Measurements from ENCODE around the gene ABCD1.

DNA sequence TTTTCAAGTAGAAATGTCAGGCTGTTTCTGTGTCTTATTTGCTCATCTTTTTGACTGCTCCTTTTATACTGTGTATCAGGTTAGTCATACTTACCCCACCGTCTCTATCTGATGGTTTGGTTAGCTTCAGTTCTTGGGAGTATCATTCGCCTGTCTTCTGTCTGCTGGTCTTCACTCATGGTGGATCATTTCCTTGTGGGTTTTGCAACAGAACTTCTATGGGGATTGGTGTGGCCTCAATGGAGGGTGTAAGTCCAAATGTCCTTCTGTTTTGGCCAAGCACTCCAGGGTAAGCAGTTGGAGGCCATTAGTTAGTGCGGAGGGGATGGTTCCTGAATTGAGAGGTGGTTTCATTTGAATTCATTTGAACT, 7.2 kb downstream of the ABCD1 start:
- TF ChIP-seq, protein P1, sequence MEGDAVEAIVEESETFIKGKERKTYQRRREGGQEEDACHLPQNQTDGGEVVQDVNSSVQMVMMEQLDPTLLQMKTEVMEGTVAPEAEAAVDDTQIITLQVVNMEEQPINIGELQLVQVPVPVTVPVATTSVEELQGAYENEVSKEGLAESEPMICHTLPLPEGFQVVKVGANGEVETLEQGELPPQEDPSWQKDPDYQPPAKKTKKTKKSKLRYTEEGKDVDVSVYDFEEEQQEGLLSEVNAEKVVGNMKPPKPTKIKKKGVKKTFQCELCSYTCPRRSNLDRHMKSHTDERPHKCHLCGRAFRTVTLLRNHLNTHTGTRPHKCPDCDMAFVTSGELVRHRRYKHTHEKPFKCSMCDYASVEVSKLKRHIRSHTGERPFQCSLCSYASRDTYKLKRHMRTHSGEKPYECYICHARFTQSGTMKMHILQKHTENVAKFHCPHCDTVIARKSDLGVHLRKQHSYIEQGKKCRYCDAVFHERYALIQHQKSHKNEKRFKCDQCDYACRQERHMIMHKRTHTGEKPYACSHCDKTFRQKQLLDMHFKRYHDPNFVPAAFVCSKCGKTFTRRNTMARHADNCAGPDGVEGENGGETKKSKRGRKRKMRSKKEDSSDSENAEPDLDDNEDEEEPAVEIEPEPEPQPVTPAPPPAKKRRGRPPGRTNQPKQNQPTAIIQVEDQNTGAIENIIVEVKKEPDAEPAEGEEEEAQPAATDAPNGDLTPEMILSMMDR (IDR thresholded peaks at IDR 0.05): no peak
- TF ChIP-seq POLR2A (IDR thresholded peaks at IDR 0.05): no peak
